Lower lobe of right lung (tissue), 2 donors: ENCODE data around the gene SLC35G2. TPM values are rescaled to one million over a fixed set of nuclear protein-coding genes. Genes with fewer than 3 reads are reported as not detected.

ENCODE experiments used
- ATAC-seq, 2 donors: fragments of 200-7000 bp; cut with Tn5 transposase; one replicate each; pipeline ENCODE4 v1.9.1; 2020 to 2022; ENCODE audit warnings: mild to moderate bottlenecking in 2 of 2, moderate library complexity in 2 of 2
- DNase-seq: peaks from one replicate; pipeline ENCODE4 v3.0.0-alpha.2; 2020
- H3K27ac ChIP-seq: fragments of 200-600 bp; one replicate; pipeline ENCODE4 v1.8.0; 2022
- H3K27me3 ChIP-seq: fragments of 200-600 bp; one replicate; pipeline ENCODE4 v1.8.0; 2022; ENCODE audit warnings: low read depth
- H3K36me3 ChIP-seq: fragments of 200-600 bp; one replicate; pipeline ENCODE4 v1.8.0; 2022; ENCODE audit warnings: mild to moderate bottlenecking
- H3K4me1 ChIP-seq: fragments of 200-600 bp; one replicate; pipeline ENCODE4 v1.8.0; 2022
- H3K4me3 ChIP-seq: fragments of 200-600 bp; one replicate; pipeline ENCODE4 v1.8.0; 2022; ENCODE audit warnings: mild to moderate bottlenecking
- H3K9me3 ChIP-seq: fragments of 200-600 bp; one replicate; pipeline ENCODE4 v1.8.0; 2022
- intact Hi-C: fragments of 100-400 bp; cut with DNase I; formaldehyde crosslinking; loops from one replicate; pipeline ENCODE4 v1.11.0; 2022
- total RNA-seq: library from RNA; stranded (reverse); fragmentation: NEBNext Ultra II Directional; extraction: Animal tissue kit (Norgen Biotek cat#: 25700); gene quantifications from one replicate; pipeline ENCODE4 v1.2.1, GENCODE V29; 2021
- TF ChIP-seq, protein P1 (sequence below): fragments of 200-600 bp; IDR thresholded peaks from one replicate; pipeline ENCODE4 v1.8.0; 2022; ENCODE audit warnings: antibody characterized with exemption, mild to moderate bottlenecking
- donor health status: DM: no; HTN: yes; CAD: no; lungs with severe emphysema.

SLC35G2 gene
- total RNA-seq, 1 donor from 2014 or later = 5.7 TPM

DNA sequence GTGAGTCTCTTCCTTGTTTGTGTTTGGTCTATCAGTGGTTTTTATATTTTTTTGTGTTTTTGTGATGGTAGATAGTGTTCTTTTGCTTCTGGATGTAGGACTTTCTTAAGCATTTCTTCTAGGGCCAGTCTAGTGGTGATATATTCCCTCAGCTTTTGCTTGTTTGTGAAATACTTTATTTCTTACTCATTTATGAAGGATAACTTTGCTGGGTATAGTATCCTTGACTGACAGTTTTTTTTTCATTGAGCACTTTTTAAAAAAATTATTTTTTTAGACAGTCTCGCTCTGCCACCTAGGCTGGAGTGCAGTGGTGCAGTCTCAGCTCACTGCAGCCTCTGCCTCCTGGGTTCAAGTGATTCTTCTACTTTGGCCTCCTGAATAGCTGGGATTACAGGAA, 85.0 kb downstream of the SLC35G2 start:
- DNase-seq (no peak), ATAC-seq (no peak)
- intact Hi-C loops = no loop called here
- Histone ChIP-seq H3K4me1 (peaks cover 34% of the 10 kb centered on the region), H3K36me3 (no peaks in the 10 kb centered on the region), H3K4me3 (no peak overlapping the region), H3K27ac (no peak overlapping the region), H3K27me3 (no peaks in the 10 kb centered on the region), H3K9me3 (peaks cover 16% of the 10 kb centered on the region)
- TF ChIP-seq, protein P1, sequence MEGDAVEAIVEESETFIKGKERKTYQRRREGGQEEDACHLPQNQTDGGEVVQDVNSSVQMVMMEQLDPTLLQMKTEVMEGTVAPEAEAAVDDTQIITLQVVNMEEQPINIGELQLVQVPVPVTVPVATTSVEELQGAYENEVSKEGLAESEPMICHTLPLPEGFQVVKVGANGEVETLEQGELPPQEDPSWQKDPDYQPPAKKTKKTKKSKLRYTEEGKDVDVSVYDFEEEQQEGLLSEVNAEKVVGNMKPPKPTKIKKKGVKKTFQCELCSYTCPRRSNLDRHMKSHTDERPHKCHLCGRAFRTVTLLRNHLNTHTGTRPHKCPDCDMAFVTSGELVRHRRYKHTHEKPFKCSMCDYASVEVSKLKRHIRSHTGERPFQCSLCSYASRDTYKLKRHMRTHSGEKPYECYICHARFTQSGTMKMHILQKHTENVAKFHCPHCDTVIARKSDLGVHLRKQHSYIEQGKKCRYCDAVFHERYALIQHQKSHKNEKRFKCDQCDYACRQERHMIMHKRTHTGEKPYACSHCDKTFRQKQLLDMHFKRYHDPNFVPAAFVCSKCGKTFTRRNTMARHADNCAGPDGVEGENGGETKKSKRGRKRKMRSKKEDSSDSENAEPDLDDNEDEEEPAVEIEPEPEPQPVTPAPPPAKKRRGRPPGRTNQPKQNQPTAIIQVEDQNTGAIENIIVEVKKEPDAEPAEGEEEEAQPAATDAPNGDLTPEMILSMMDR = no peak

GRCh38 chr3:136904746-136905145, 85.8 kb downstream of the SLC35G2 start:
- peaks cover 16% of the 10 kb centered on the region for H3K9me3 ChIP-seq

More at GRCh38 chr3:136904746-136905145, 85.8 kb downstream of the SLC35G2 start:
- H3K27ac ChIP-seq = no peak overlapping the region
- H3K4me3 ChIP-seq = no peak overlapping the region
- DNase-seq (no peak), ATAC-seq (no peak)
- TF ChIP-seq, protein P1 = no peak
- peaks cover 35% of the 10 kb centered on the region for H3K4me1 ChIP-seq
- no peaks in the 10 kb centered on the region for H3K36me3 ChIP-seq
- H3K27me3 ChIP-seq = no peaks in the 10 kb centered on the region
- intact Hi-C loops = no loop called here

Other genes starting within 250 kb of the SLC35G2 start
- gene STAG1, start 66.7 kb upstream of the SLC35G2 start, total RNA-seq = 41.3 TPM
- 63.0 TPM for gene NCK1, start 43.1 kb downstream of the SLC35G2 start, total RNA-seq
- 1.8 TPM for gene IL20RB, start 138.9 kb downstream of the SLC35G2 start, total RNA-seq